ENCODE results near the gene PRR30.

PRR30 gene

GRCh38 chr2:27097341-27097740 is 41.9 kb downstream of the PRR30 start:
- DNase-seq (ENCODE audit: low read depth, low spot score) = no peak

- DNase-seq (ENCODE audit: low read depth, low spot score) = no peak
Observed at GRCh38 chr2:27096748-27097297, 42.4 kb downstream of the PRR30 start.

GRCh38 chr2:27095745-27096651 is 43.2 kb downstream of the PRR30 start:
- DNase-seq (ENCODE audit: low read depth, low spot score) = peak; percentile 77

GRCh38 chr2:27095427-27095744 is 43.8 kb downstream of the PRR30 start:
- no peak for DNase-seq (ENCODE audit: low read depth, low spot score)

- DNase-seq (ENCODE audit: low read depth, low spot score) = no peak
Observed at GRCh38 chr2:27094353-27094984, 44.7 kb downstream of the PRR30 start.

GRCh38 chr2:27093430-27094352 is 45.5 kb downstream of the PRR30 start:
- DNase-seq (ENCODE audit: low read depth, low spot score) = no peak

GRCh38 chr2:27092696-27093429 is 46.3 kb downstream of the PRR30 start:
- DNase-seq (ENCODE audit: low read depth, low spot score) = no peak

- DNase-seq (ENCODE audit: low read depth, low spot score) = no peak
Observed at GRCh38 chr2:27091746-27092695, 47.2 kb downstream of the PRR30 start.

GRCh38 chr2:27089111-27089954 is 49.9 kb downstream of the PRR30 start:
- DNase-seq (ENCODE audit: low read depth, low spot score) = no peak

GRCh38 chr2:27088634-27089033 is 50.6 kb downstream of the PRR30 start:
- no peak for DNase-seq (ENCODE audit: low read depth, low spot score)

GRCh38 chr2:27087823-27088410 is 51.3 kb downstream of the PRR30 start:
- no peak for DNase-seq (ENCODE audit: low read depth, low spot score)
